ENCODE measurements around the gene A4GALT. TPM values are rescaled to one million over a fixed set of nuclear protein-coding genes. Genes with fewer than 3 reads are reported as not detected.

Gene A4GALT
- total and polyA plus RNA-seq, 2 of the 13 experiments (the other 11 are each of a cell fraction or from before 2014, with no cell fraction given): 0.09 to 1.1 TPM

DNA sequence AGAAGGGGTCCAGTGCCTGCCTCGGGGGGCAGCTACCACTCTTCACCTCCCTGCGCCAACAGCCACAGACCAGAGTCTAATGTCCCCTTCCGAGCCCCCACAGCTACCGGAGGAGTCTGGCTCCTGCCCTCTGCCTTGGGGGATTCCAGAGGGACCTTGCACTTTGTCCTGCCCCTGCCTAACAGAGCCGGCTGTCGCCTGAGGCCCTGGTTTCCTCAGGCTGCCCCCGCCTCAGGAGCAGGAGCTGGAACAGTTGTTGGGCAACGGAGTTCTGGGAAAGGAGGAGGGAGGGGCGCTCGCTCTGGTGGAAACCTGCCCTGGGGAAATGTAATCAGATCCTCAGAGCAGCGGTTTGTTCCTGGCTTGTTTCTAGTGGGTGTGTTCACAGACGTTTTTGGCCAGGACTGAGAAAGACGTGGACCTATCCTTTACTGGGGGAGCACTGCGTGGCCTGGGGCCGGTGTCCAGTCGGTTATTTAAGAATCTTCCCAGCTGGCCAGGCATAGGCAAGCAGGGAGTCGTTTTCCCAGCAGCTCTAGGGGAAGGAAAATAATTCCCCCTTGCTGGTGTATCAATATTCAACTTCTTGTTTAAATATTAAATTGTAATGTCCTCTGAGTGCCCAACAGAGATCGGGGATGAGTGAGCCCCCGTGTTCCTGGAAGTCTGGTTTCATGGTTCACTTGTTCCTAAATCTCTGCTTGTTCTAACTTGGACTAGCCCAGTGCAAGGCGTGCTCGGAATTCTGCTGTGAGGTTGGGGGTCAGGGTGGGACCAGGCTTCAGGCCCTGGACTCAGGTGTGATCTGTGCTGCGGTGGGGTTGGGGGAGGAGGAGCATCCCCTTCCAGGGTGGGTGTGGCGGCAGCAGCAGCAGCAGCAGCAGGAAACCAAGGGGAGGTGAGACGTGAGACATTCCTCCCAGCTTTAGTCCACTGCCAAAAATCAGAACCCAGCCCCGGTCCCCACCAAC is 32.1 kb downstream of the A4GALT start:
- WGBS (ENCODE audit: low lambda C conversion rate): 4% methylated on average over 12 of the region's 25 CpGs
- no TSS peak for BruUV-seq (replicated peaks)
- Histone ChIP-seq H3K4me2 (ENCODE audit: low read depth, low read length) (peak overlapping the region; percentile 86), H3K36me3 (replicated peaks in 1 of 2; ENCODE audit: control insufficient read depth in 1 of 2, insufficient read depth in 2 of 2, low read length in 2 of 2) (no peaks in the 10 kb centered on the region), H3K27ac (ENCODE audit: extremely low read length, insufficient read depth, low read length) (no peak overlapping the region), H3K79me2 (ENCODE audit: insufficient read depth, low read length) (no peaks in the 10 kb centered on the region), H4K20me1 (ENCODE audit: insufficient read depth, low read length) (no peaks in the 10 kb centered on the region), H3K27me3 (ENCODE audit: control insufficient read depth in 1 of 2, insufficient read depth in 2 of 2, low read length in 2 of 2) (no peaks in the 10 kb centered on the region; a peak in 1 of 5 replicates), H3K9ac (ENCODE audit: insufficient read depth, low read depth, low read length) (peak overlapping the region; percentile 41; the same call in 1 of the 2 replicates), H2AFZ (ENCODE audit: low read length) (no peak overlapping the region), H3K9me3 (ENCODE audit: low read length) (no peaks in the 10 kb centered on the region), H3K4me1 (ENCODE audit: insufficient read depth, low read length) (peaks cover 54% of the 10 kb centered on the region), H3K4me3 (replicated peaks in 1 of 3; ENCODE audit: insufficient read depth in 1 of 3, low read depth in 2 of 3, low read length in 3 of 3) (peak overlapping the region; percentile 32 to 60 (median 50))
- DNase-seq (ENCODE audit: low spot score): peak; percentile 57
- intact Hi-C loops (cut with micrococcal nuclease; ENCODE audit: unreplicated experiment) (no loop called here), in situ Hi-C loops (cut with HindIII; ENCODE audit: extremely low pct_ligation_motif_present, low pct_unique_long_range_greater_than_20kb) (no loop called here)
- CTCF ChIA-PET (ENCODE audit: low intra/inter-chr PET ratio, low total read pairs): no interaction called here
- peak; percentile 76 for FAIRE-seq
- peak; percentile 78 for ATAC-seq
- POLR2A ChIA-PET: interaction anchor here (1.2 to 3.7 kb wide), 6 partner anchors 9 to 73 kb away, joined by 3 to 16 read pairs (median 7); partner anchors contain the start of genes CYB5R3 and POLDIP3
- TF ChIP-seq ZNF777 (CRISPR knock-in tag; IDR thresholded peaks at IDR 0.05) (0 out of 2 replicates have a peak, but pooled peaks have one; percentile 17), ZNF207 (IDR thresholded peaks at IDR 0.05; ENCODE audit: borderline replicate concordance) (no peak), ZBTB20 (CRISPR knock-in tag; IDR thresholded peaks at IDR 0.05; ENCODE audit: borderline replicate concordance, low read depth) (peak; percentile 44; the same call in 1 of the 2 replicates), ZSCAN9 (CRISPR knock-in tag; IDR thresholded peaks at IDR 0.05; ENCODE audit: borderline replicate concordance) (no peak; the same call in 1 of the 2 replicates), NRL (CRISPR knock-in tag; IDR thresholded peaks at IDR 0.05; ENCODE audit: borderline replicate concordance) (no peak), GABPB1 (CRISPR knock-in tag; IDR thresholded peaks at IDR 0.05) (peak; percentile 39; the same call in 1 of the 2 replicates), RXRA (CRISPR knock-in tag; IDR thresholded peaks at IDR 0.05) (peak; percentile 64; the same call in 1 of the 2 replicates), ZNF484 (CRISPR knock-in tag; IDR thresholded peaks at IDR 0.05; ENCODE audit: borderline replicate concordance, low read depth) (no peak), SMAD1 (CRISPR knock-in tag; IDR thresholded peaks at IDR 0.05; ENCODE audit: borderline replicate concordance, low read depth) (no peak), ZNF350 (CRISPR knock-in tag; IDR thresholded peaks at IDR 0.05; ENCODE audit: borderline replicate concordance, low read depth) (no peak; the same call in 1 of the 2 replicates), KLF16 (CRISPR knock-in tag; IDR thresholded peaks at IDR 0.05) (0 out of 4 replicates have a peak, but pooled peaks of 1 of the 2 experiments have one; percentile 26), MZF1 (CRISPR knock-in tag; IDR thresholded peaks at IDR 0.05; ENCODE audit: borderline replicate concordance) (0 out of 2 replicates have a peak, but pooled peaks have one; percentile 59), SMAD3 (CRISPR knock-in tag; IDR thresholded peaks at IDR 0.05) (0 out of 2 replicates have a peak, but pooled peaks have one; percentile 41), PHF21A (CRISPR knock-in tag; IDR thresholded peaks at IDR 0.05) (peak; percentile 51; the same call in 1 of the 2 replicates), ZMYM4 (CRISPR knock-in tag; IDR thresholded peaks at IDR 0.05) (no peak)
- TF ChIP-seq, protein P1, sequence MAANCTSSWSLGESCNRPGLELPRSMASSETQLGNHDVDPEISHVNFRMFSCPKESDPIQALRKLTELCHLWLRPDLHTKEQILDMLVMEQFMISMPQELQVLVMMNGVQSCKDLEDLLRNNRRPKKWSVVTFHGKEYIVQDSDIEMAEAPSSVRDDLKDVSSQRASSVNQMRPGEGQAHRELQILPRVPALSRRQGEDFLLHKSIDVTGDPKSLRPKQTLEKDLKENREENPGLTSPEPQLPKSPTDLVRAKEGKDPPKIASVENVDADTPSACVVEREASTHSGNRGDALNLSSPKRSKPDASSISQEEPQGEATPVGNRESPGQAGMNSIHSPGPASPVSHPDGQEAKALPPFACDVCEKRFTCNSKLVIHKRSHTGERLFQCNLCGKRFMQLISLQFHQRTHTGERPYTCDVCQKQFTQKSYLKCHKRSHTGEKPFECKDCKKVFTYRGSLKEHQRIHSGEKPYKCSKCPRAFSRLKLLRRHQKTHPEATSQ (CRISPR knock-in tag; IDR thresholded peaks at IDR 0.05; ENCODE audit: borderline replicate concordance): no peak
- TF ChIP-seq, protein P2, sequence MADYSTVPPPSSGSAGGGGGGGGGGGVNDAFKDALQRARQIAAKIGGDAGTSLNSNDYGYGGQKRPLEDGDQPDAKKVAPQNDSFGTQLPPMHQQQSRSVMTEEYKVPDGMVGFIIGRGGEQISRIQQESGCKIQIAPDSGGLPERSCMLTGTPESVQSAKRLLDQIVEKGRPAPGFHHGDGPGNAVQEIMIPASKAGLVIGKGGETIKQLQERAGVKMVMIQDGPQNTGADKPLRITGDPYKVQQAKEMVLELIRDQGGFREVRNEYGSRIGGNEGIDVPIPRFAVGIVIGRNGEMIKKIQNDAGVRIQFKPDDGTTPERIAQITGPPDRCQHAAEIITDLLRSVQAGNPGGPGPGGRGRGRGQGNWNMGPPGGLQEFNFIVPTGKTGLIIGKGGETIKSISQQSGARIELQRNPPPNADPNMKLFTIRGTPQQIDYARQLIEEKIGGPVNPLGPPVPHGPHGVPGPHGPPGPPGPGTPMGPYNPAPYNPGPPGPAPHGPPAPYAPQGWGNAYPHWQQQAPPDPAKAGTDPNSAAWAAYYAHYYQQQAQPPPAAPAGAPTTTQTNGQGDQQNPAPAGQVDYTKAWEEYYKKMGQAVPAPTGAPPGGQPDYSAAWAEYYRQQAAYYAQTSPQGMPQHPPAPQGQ (CRISPR knock-in tag; IDR thresholded peaks at IDR 0.05; ENCODE audit: borderline replicate concordance): no peak

All from HepG2 (cell line).